H1 (cell line): Measurements from ENCODE around the gene TOP1. TPM values are rescaled to one million over a fixed set of nuclear protein-coding genes. Genes with fewer than 3 reads are reported as not detected.

ENCODE experiments used
- JUND ChIP-seq: IDR thresholded peaks from 2 replicates; pipeline ENCODE4 v1.6.1; 2011; ENCODE audit warnings: mild to moderate bottlenecking, improper control_type of control experiment, low read length
- SUZ12 ChIP-seq: fragments of 200-600 bp; sonication (generic); IDR thresholded peaks from 2 replicates; pipeline ENCODE4 v1.6.1; 2012; ENCODE audit warnings: mild to moderate bottlenecking, inconsistent platforms, low read length, moderate library complexity, mixed read lengths
- polyA plus RNA-seq, 7 experiments: library from polyadenylated mRNA; depleted of rRNA in 3 of 7; stranded (reverse) in 5 of 7; unstranded in 2 of 7; fragments of >200 nt in 5 of 7; fragments of 200-250 nt in 2 of 7; gene quantifications; 1 replicate in 5 of 7; 2 replicates in 1 of 7; 4 replicates in 1 of 7; pipeline versions ENCODE4 v1.2.1 to v1.2.3, GENCODE V29; 2011 to 2013; ENCODE audit warnings: missing spikeins in 2 of 7, mixed read lengths in 2 of 7
- total RNA-seq: library from RNA; stranded (reverse); fragmentation: NEBNext Ultra II Directional; extraction: Animal tissue kit (Norgen Biotek cat#: 25700); gene quantifications from 2 replicates; pipeline ENCODE4 v1.2.1, GENCODE V29; 2021

The TOP1 gene
- total and polyA plus RNA-seq, 2 of the 8 experiments (the other 6 are each of a cell fraction or from before 2014, with no cell fraction given), result 7.4 to 108 TPM

- TF ChIP-seq SUZ12, result no peak
- no peak for TF ChIP-seq JUND
These were observed 57.0 kb downstream of the TOP1 start (continued) for GRCh38 chr20:41085606-41086005.
